Prostate gland (tissue), 2 donors: ENCODE measurements around the gene DGKB.

ENCODE experiments used
- CTCF ChIP-seq, 4 experiments: fragments of 200-600 bp in 2 of 4; fragments of 450-650 bp in 2 of 4; sonication (generic) in 2 of 4; IDR thresholded peaks; 1 replicate in 3 of 4; 2 replicates in 1 of 4; pipeline ENCODE4 v1.5.1; 2016 to 2019; ENCODE audit warnings: antibody characterized with exemption in 4 of 4, mild to moderate bottlenecking in 2 of 4, moderate library complexity in 2 of 4
- POLR2A ChIP-seq: fragments of 450-650 bp; IDR thresholded peaks from one replicate; pipeline ENCODE4 v1.6.1; 2016; ENCODE audit warnings: antibody characterized with exemption, mild to moderate bottlenecking
- POLR2AphosphoS5 ChIP-seq: sonication (generic); formaldehyde crosslinking; IDR thresholded peaks from one replicate; pipeline ENCODE4 v1.6.1; 2017; ENCODE audit warnings: antibody characterized with exemption

- TF ChIP-seq CTCF (IDR thresholded peaks at IDR 0.05) (no peak), POLR2AphosphoS5 (no peak), POLR2A (no peak)
Observed at GRCh38 chr7:14218338-14218737, 684.2 kb downstream of the DGKB start.
